GM21737 (cell line): Measurements from ENCODE around the gene SRCIN1.
"Not testable (repeated sequence)": the region's sequence is repeated elsewhere in the genome, so short reads cannot be mapped to it uniquely, and the experiment has no call there.

Source experiments
- ATAC-seq: cut with Tn5 transposase; IDR thresholded peaks from one replicate; pipeline ENCODE4 v1.9.1; 2021; ENCODE audit warnings: mild to moderate bottlenecking, moderate library complexity; ENCODE audit not compliant: unreplicated experiment

SRCIN1 gene

GRCh38 chr17:38485681-38486298 lies 120.0 kb downstream of the SRCIN1 start:
- not testable (repeated sequence) for ATAC-seq

DNA sequence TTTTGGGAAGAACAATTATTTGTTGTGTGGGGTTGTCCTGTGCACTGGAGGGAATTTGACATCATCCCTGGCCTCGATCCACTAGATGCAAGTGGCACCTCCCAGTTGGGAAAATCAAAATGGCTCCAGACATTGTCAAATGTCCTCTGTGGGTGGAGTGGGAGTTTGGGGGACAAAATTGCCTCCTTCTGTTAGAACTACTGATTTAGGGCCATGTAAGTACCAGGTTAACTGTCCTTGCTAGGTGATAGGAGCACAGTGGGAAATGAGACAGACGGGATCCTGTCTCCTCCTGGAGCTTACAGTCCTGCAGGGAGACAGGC lies 120.6 kb downstream of the SRCIN1 start:
- ATAC-seq, result no peak

GRCh38 chr17:38484242-38485145 lies 121.3 kb downstream of the SRCIN1 start:
- ATAC-seq, result peak; percentile 50

DNA sequence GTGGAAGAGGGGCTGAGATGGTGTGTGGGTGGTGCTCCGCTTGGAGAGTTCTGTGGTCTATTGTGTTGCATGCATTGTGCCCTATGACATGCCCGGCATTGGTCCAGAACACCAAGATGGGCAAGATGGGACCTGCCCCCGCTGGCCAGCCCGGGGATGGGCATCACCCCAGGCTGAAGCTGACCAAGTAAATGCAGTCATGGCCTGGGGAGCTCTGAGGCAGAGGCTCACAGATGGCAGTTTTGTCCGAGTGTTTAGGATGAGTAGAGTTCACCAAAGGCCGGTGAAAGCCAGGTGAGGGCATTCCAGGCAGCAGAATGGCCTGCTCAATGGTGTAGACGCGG lies 123.1 kb downstream of the SRCIN1 start:
- not testable (repeated sequence) for ATAC-seq

DNA sequence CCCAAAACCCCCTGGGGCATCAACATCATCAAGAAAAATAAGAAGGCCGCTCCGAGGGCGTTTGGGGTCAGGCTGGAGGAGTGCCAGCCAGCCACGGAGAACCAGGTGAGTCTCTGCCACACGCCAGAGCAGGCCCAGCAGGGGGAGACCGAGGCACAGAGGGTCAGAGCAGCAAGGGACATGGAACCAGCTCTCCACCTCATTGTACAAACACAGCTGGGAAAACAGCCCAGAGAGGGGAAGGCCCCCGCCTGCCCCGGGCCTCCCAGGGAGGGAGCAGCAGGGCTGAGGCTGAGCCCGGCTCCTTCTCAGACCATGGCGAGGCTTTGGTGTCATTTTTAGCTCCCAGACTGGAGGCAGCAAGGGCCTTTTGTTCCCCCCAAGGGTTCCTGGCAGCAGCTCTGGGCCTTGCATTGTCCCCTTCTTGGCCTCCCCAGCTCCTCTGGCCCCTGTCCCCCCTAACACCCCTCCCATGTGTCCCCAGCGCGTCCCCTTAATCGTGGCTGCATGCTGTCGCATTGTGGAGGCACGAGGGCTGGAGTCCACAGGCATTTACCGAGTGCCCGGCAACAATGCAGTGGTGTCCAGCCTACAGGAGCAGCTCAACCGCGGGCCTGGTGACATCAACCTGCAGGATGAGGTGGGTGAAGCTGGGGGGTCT lies 123.6 kb downstream of the SRCIN1 start:
- not testable (repeated sequence) for ATAC-seq
